ENCODE measurements around the gene S100A5.

Gene S100A5

DNA sequence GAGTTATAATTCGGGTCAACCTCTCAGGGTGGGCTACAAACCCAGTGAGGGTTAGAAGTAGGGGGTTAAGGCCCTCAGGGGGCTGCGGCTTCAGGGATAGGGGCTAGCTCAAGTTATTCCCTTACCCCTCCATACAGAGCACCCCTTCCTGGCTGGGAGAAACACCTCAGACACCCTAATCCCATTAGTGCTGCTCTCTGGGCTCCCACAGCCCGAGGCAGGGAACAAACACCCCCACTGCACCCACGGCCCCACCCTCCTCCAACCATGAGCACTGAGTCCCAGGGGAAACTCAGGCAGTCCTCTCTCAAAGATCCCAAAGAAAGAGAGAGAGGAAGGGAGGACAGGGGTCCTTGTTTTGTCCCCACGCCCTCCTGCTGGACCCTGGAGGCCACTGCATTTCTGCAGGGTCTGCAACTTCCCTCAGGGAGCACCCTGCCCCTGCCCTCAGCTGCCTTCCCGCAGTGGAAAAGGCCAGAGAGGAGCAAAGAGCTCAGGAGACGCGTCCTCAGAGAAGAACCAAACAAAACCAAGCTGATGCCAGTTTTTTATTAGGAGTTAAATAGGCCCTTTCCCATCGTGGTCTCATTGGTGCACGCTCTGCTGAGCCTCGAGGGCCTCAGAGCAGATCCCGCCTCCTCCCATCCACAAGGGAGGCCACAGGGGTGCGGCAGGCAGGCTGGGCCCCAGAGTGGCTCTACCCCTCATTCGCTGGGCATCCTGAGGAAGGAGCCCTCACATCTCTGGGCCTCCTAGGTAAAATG, 6.2 kb upstream of the S100A5 start:
- no peak for DNase-seq

GRCh38 chr1:153546371-153546770, 5.6 kb upstream of the S100A5 start:
- no peak for DNase-seq

- DNase-seq: peak; percentile 94
Observed at GRCh38 chr1:153545067-153546055, 4.6 kb upstream of the S100A5 start, which contains the start of gene S100A4. TSS of gene S100A4 (minus strand) at chr1:153545806. CDS start at chr1:153544794, 1,012 bp downstream.

GRCh38 chr1:153544453-153545066, 3.8 kb upstream of the S100A5 start:
- DNase-seq: no peak

- no peak for DNase-seq
Observed at GRCh38 chr1:153543736-153544135, 3.0 kb upstream of the S100A5 start.

DNA sequence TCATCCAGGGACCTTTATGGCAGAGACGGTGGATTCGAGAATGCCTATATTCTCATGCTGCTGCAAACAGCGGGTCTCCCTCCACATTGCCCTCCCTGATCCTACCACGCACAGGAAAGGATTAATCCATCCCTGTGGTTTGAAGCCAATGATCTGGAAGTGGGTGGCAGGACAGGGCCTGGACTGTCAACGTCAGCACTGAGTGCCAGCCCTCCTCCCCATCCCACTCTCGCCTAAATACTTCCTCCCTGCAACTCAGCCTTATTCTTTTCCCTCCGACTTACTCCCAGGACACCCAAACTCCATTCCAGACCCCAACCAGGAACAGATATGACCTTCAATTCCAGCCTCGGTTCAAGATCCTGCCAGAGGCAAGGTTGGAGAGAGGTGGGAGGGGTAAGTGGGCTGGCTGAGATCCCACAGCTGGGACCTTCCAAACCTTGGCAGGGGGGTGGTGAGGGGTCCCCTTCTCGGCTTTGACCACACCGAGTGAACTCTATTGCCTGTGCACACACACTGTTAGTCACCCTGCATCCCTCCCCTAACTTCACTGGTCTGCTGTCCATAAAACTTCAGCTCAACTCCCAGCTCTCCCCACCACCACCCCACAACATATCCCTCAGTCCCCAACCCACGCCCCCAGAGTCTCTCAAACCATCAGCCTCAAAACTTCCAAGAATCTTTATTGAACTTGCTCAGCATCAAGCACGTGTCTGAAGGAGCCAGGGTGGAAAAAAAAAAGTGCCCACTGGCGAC, 2.4 kb upstream of the S100A5 start:
- DNase-seq: no peak

DNA sequence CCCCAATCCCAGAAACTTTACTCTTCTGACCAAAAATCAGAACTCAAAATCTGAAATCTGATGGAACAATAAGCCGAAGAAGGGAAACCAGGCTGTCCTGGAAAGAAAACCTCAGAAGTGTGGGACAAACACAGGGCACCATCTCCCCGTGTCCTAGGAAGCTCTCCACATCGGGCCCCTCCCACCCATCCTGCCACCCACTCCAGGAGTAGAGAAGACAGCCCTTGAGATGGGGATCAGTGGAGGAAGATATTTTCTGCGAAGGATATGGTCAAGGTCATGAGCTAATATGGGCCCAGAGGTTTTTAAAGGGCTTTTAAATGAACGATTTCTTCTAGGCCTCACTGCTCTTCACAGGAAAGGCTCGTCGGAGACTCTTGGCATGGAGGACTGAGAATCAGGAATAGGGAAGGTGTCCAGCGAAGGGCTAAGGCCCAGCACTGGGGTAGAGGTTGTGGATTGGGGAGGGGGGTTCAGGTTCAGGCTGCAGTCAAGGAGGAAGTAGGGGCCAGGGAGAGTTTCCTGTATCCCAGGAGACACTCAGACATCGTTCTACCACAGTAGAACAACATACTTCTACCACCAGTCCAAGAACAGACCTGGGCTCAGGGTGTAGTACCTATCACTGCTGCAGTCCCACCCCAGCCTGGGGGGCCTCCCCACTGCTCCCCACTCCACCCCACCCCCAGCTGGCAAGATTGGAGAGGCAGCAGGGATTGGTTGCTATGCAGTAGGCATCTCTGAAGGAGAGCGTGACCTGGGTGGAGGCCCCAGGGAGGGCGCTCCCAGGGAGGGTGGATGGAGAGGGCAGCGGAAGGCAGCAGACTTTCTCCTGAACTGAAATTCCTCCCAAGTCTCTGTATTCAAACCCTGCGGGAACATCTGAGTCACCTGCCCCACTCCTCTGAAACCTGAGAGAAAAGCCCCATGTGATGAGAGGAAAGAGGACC, 1.2 kb upstream of the S100A5 start:
- DNase-seq: no peak

DNA sequence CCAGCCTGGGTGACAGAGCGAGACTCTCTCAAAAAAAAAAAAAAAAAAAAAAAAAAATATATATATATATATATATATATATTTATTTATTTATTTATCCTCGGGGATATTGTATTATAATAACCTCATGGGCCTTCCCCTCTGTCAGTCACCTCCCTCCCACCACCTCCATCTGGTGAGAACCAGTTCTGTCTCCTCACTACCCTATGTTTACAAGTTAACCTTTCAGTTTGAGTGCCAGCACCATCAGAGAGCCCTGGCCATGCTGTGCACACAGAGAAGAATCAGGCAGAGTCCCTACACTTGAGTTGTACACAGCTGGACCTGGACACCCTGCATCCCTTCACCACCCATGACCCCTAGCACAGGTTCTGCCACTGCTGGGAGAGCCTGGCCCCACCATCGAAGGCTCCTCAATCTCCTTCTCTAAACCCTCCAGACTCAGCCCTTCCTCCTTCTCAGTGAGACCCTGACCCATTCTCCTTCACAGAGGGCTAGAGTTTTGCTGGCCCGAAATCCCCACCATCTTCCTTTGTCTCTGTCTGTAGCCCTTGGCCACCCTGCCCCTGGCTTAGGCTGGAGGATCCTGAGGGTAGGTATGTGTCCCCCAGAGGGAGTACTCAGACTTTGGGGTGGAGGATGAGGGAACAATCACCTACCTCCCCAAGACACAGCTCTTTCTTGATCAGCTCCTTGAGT, 1.2 kb downstream of the S100A5 start:
- no peak for DNase-seq

DNA sequence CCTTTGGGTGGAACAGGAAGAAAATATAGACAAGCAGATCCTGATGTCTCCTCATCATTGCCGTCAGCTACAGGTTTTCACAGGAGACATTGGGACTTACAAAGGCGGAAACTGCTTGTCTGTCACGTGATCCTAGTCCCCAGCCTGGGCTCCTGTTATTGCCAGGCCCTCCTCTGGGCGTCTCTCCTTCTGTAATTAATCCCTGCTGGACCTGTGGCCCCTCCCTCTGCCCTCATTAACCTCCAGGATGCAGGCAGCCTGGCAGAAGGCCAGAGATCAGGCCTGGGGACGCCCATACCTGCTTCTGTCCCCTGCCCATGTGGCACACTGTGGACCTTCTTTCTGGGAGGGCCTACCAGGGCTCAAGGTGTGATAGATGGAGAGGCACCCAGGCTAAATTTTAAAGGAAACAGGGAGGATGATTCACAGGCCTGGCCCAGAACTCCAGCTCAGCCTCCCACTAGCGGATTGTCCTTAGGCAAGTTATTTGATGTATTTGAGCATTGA, 2.4 kb downstream of the S100A5 start:
- DNase-seq: no peak

- no peak for DNase-seq
Observed at GRCh38 chr1:153537376-153537730, 3.4 kb downstream of the S100A5 start.

DNA sequence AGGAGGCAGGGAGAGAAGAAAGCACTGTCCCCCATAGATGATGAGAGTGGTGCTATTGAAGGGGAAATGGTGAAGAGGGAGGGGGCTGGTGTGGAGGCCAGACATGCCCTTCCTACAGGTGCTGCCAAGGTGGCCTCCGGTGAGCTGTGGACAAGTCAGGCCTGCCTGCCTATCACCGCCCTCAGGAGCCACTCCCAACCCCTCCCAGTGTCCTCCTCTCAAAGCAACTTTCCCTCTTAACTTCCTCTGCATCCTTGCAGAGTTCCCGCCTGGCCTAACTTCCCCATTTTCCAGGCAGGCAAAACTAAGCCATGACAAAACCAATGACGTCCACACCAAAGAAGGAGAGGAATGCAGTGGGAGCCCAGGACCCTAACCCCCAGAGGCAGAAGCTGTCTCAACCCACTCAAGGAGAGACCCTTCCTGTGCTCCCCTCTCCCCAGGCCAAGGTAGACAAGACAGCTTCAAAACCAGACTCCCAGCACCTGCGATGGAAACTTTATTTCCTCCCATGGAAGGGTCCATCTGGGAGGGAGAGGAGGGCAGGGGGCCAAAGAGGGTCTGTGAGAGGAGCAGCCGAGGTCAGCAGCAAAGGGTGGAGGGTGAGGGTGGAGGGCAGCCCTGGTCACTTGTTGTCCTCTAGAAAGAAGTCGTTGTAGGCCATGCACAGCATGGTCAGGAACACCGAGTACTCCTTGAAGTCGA, 3.9 kb downstream of the S100A5 start:
- no peak for DNase-seq

- DNase-seq: peak; percentile 88
Observed at GRCh38 chr1:153536012-153536670, 4.6 kb downstream of the S100A5 start.

GRCh38 chr1:153535242-153536011, 5.3 kb downstream of the S100A5 start, which contains the start of gene S100A6:
TSS of gene S100A6 (minus strand) at chr1:153535991. CDS start at chr1:153535339, 652 bp downstream.
- DNase-seq: peak; percentile 69

- DNase-seq: no peak
Observed at GRCh38 chr1:153534925-153535241, 5.9 kb downstream of the S100A5 start.

DNA sequence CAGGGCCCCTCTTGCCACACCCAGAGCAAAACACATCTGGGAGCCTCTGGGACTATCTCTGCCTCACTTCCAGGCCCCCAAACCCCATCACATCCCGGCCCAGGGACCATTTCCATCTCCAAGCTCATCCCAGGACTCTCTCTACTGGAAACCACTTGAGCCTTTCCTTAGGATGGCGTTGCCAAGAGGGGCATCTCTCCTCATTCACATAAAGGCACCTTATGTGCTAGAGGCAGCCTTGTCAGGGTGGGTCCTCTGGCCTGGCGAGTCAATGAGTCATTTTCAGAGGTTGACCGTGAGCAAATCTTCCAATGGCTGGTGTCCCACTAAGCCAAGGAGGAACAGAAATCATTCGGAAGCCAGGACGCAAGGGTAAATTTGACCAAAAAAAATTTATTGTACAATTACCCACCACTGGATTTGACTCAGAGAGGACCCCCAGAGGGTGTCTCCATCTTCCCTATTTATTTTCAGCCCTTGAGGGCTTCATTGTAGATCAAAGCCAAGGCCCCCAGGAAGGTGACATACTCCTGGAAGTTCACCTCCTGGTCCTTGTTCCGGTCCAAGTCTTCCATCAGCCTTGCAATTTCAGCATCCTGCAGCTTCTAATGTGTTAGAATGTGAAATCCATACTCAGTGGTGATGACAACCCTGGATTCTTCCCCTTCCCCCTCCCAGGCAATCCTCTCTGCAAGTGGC, 6.4 kb downstream of the S100A5 start:
- DNase-seq: no peak

GRCh38 chr1:153533689-153534201, 7.0 kb downstream of the S100A5 start:
- peak; percentile 27 for DNase-seq

DNA sequence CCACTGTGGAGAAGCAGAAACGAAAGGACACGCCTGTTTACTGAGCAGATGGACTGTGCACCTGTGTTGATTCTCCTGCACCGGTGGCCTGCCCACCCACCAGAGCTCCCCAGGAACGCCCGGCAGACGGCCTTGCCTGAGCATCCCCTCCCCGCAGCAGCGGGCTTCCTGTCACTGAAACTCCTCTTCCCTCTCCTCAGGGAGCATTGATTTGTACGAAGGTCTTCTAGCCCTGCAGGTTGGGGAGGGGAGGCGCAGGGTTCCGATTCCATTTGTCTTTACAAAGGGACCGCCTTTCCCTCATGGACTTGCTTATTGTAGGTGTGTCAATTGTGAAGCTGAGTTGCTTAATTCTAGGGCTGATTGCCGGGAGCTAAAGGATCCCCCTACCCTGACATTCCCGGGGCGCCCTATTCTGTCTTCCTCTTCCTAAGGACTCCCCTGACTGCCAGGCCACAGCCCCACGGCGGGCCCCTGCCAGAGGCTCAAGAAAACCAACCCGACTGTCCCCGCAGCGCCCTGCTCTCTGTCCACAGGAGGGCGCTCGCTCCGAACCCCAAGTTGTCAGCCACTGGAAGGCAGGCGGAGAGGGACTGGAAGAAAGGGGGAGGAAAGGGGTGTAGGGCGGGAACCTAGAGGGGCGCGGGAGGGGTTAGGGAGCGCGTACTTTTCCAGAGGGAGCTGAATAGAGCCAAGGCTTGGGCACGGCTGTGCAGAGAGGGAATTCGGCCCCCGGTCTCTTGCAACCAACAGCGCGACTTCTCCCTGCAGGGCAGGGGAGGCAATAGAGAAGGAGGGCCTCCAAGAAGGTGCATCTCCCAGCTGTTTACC, 7.8 kb downstream of the S100A5 start:
- DNase-seq: peak; percentile 73
